22Rv1 (cell line): ENCODE results near the gene GAPDHS.

Experiments used
- H3K27ac ChIP-seq: fragments of 450-650 bp; 2 replicates; pipeline ENCODE4 v1.5.1; 2017
- ZFX ChIP-seq: fragments of 450-650 bp; IDR thresholded peaks from 2 replicates; pipeline ENCODE4 v1.6.1; 2017; ENCODE audit warnings: antibody characterized with exemption, borderline replicate concordance
- TF ChIP-seq, protein P1 (sequence below): fragments of 450-650 bp; IDR thresholded peaks from 2 replicates; pipeline ENCODE4 v1.5.1; 2017; ENCODE audit warnings: mild to moderate bottlenecking

GAPDHS gene

DNA sequence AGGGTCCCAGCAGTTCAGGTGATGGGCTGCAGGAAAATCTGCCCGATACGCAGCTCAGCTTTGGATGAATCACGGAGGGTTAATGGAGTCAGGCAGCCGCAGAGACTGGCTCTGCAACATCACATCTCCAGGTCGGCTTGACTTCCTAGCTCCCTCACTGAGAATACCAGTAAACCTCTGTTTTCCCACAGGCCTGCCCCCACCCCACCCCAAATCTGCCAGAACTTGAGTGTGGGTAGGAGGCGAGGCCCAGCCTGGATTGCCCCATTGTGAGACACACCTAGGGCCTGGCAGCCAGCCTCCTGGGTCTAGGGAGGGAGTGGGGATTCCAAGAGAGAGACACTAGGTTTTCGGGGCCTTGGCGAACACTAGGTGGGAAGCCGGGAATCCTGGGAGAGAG, 39.3 kb upstream of the GAPDHS start:
- TF ChIP-seq ZFX, result no peak
- TF ChIP-seq, protein P1, sequence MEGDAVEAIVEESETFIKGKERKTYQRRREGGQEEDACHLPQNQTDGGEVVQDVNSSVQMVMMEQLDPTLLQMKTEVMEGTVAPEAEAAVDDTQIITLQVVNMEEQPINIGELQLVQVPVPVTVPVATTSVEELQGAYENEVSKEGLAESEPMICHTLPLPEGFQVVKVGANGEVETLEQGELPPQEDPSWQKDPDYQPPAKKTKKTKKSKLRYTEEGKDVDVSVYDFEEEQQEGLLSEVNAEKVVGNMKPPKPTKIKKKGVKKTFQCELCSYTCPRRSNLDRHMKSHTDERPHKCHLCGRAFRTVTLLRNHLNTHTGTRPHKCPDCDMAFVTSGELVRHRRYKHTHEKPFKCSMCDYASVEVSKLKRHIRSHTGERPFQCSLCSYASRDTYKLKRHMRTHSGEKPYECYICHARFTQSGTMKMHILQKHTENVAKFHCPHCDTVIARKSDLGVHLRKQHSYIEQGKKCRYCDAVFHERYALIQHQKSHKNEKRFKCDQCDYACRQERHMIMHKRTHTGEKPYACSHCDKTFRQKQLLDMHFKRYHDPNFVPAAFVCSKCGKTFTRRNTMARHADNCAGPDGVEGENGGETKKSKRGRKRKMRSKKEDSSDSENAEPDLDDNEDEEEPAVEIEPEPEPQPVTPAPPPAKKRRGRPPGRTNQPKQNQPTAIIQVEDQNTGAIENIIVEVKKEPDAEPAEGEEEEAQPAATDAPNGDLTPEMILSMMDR, result no peak
- H3K27ac ChIP-seq, result no peak overlapping the region

DNA sequence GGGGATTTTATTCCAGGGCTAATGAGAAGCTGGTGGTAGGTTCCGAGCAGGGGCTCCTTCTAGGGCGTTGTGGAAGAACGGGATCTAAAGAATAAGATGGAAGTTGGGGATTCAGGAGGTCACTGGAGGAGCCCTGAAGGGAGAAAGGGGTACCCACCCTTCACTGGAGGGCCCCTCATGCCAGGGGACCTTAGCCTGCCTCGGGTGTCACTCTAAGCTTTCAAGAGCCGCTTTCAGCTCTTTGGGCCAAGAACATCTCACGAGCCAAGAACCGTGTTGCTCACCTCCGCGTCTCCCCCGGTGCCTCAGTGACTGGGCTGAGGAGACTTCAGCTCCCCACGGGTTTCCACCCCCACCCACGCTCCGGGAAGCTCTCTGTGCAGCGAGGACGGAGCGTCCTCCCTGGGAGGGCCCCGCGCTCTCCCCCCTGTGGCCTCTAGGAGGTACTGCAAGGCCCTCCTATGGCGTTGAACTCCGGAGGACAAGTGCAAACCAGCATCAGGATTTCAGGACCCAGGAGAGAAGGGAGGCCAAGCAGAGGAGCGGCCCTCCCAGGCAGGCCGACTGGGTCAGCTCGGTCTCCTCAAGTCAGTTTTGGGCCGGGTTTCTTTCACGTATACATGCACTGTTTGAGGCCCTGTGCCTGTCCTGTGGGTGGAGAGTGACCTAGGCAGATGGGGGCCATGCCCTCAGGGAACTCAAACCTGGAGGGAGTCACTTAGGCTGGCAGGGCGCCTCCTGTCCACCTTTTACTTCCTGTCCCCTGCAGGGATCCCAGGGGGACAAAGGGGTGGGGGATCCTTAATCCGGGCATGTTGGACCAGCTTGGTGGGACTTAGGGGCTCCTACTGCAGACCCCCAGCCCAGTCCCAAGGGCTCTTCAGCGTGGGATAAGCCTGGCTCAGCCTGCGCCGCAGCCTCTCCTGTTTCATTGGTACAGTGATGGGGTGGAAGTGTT, 37.9 kb upstream of the GAPDHS start:
- H3K27ac ChIP-seq, result no peak overlapping the region
- TF ChIP-seq ZFX, result no peak
- TF ChIP-seq, protein P1, result peak; percentile 94

DNA sequence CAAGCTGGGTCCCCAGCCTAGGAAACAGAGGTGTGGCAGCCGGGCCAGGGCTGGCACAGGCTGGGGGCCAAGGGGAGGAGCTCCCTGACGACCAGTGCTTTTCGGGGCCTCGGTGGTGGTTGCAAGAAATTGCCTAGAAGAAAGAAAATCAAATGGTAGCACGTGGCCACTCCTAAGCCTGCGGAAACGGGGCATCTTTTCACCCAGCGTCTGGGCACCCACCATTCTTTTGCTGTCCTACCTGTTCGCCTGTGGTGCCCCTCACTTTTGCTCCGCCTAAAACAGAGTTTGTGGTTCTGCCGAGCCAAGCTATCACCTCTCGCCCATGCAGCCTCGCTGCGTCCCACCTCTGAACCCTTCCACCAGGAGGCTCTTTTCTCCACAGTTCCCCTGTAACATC, 35.9 kb upstream of the GAPDHS start:
- no peak overlapping the region for H3K27ac ChIP-seq
- TF ChIP-seq, protein P1, result no peak
- TF ChIP-seq ZFX, result no peak

DNA sequence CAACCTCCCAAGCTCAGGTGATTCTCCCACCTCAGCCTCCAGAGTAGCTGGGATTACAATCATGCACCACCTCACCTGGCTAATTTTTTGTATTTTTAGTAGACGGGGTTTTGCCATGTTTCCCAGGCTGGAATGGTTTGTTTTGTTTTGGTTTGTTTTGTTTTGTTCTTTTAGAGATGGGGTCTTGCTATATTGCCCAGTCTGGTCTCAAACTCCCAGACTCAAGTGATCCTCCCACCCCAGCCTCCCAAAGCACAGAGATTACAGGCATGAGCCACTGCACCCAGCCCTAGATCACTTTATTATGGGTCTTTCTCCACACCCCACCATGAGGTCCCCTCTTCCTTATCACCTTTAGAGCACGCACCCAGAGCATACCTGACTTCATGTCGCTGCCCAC, 35.0 kb upstream of the GAPDHS start:
- H3K27ac ChIP-seq, result no peak overlapping the region
- TF ChIP-seq, protein P1, result no peak
- TF ChIP-seq ZFX, result no peak

DNA sequence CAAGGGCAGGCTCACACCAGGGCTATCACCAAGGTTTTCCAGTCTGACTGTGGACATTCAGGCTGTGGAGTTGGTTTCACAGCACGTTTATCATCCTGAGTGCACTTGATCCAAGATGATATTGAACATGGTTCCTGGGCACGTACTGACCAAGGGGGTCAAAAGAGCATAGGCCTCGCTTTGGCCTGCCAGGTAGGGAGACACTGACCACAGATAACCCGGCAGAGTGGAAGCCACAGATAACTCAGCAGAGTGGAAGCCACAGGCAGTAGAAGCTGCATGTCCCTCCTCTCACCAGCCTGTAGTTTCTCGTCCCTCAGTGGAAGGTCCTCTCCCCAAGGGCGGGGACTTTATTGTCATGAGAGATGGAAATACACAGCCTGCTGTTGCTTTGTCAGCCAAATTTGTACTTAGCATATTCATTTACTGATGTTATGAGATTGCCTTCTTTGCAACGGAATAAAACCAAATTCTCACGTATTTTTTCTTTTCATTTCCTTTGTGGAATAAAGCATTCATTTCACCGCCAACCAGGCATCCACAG, 34.2 kb upstream of the GAPDHS start:
- H3K27ac ChIP-seq, result no peak overlapping the region
- no peak for TF ChIP-seq ZFX
- TF ChIP-seq, protein P1, result no peak

DNA sequence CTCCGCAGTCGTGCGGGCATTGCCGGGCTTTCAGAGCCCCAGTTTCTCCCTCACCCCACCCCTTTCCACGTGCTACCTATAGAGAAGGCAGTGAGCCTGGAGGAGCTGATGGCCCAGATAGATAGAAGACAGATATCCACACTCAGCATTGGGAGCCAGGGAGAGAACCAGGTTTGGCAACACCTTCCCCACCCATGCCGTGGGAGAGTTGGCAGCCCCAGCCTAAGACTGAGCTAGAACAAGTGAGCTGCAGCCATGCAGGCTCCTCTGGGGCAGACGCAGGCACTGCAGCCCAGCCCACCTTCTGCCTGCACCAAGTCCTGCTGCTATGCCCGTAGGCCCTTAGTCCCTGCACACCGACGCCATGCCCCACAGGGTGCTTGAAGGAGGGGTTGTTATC, 32.6 kb upstream of the GAPDHS start:
- H3K27ac ChIP-seq, result no peak overlapping the region
- TF ChIP-seq, protein P1, result no peak
- no peak for TF ChIP-seq ZFX

DNA sequence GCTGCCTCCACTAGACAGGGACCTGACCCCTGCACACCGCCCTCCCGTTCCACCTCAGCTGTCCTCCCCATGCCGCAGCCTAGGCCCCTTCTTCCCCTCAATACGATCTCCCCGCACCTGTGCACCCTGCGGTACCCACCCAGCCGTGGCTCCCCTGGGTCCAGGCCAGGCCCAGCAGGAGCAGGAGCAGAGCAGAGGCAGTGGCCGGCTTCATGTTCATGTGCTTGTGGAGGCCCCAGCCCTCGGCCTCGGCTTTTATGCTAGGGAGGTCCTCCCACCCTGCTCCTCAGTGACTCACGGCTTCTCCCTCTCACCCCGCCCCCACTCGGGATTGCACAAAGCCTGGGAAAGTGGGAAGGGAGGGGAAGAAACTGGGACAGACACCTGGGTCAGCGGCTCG, 31.6 kb upstream of the GAPDHS start:
- TF ChIP-seq ZFX, result no peak
- TF ChIP-seq, protein P1, result no peak
- H3K27ac ChIP-seq, result no peak overlapping the region
